Measurements from ENCODE around the gene SLC39A11.

The SLC39A11 gene

GRCh38 chr17:72660274-72661115, 432.0 kb downstream of the SLC39A11 start:
- no peaks in the 10 kb centered on the region for H3K27me3 ChIP-seq (ENCODE audit: control insufficient read depth, insufficient read depth, low read length)
- H3K9ac ChIP-seq (ENCODE audit: low read length): no peak overlapping the region
- no peaks in the 10 kb centered on the region for H3K4me1 ChIP-seq (ENCODE audit: control insufficient read depth, insufficient read depth, low read length)
- H3K4me3 ChIP-seq (ENCODE audit: low read length): no peak overlapping the region
- H3K36me3 ChIP-seq (ENCODE audit: control insufficient read depth, insufficient read depth, low read length): no peaks in the 10 kb centered on the region
- no peak overlapping the region for H3K27ac ChIP-seq (ENCODE audit: low read depth, low read length)

- Histone ChIP-seq H3K9ac (ENCODE audit: low read length) (no peak overlapping the region), H3K4me1 (ENCODE audit: control insufficient read depth, insufficient read depth, low read length) (no peaks in the 10 kb centered on the region), H3K27me3 (ENCODE audit: control insufficient read depth, insufficient read depth, low read length) (no peaks in the 10 kb centered on the region), H3K36me3 (ENCODE audit: control insufficient read depth, insufficient read depth, low read length) (no peaks in the 10 kb centered on the region), H3K27ac (ENCODE audit: low read depth, low read length) (no peak overlapping the region), H3K4me3 (ENCODE audit: low read length) (no peak overlapping the region)
Observed at GRCh38 chr17:72659811-72660210, 432.7 kb downstream of the SLC39A11 start.

GRCh38 chr17:72658675-72659074, 433.8 kb downstream of the SLC39A11 start:
- Histone ChIP-seq H3K27me3 (ENCODE audit: control insufficient read depth, insufficient read depth, low read length) (no peaks in the 10 kb centered on the region), H3K36me3 (ENCODE audit: control insufficient read depth, insufficient read depth, low read length) (no peaks in the 10 kb centered on the region), H3K4me1 (ENCODE audit: control insufficient read depth, insufficient read depth, low read length) (no peaks in the 10 kb centered on the region), H3K9ac (ENCODE audit: low read length) (no peak overlapping the region), H3K27ac (ENCODE audit: low read depth, low read length) (no peak overlapping the region), H3K4me3 (ENCODE audit: low read length) (no peak overlapping the region)

- Histone ChIP-seq H3K27ac (ENCODE audit: low read depth, low read length) (no peak overlapping the region), H3K36me3 (ENCODE audit: control insufficient read depth, insufficient read depth, low read length) (no peaks in the 10 kb centered on the region), H3K4me3 (ENCODE audit: low read length) (no peak overlapping the region), H3K27me3 (ENCODE audit: control insufficient read depth, insufficient read depth, low read length) (no peaks in the 10 kb centered on the region), H3K4me1 (ENCODE audit: control insufficient read depth, insufficient read depth, low read length) (no peaks in the 10 kb centered on the region), H3K9ac (ENCODE audit: low read length) (no peak overlapping the region)
Observed at GRCh38 chr17:72657467-72658317, 434.8 kb downstream of the SLC39A11 start.

GRCh38 chr17:72656130-72656763, 436.2 kb downstream of the SLC39A11 start:
- Histone ChIP-seq H3K4me3 (ENCODE audit: low read length) (no peak overlapping the region), H3K36me3 (ENCODE audit: control insufficient read depth, insufficient read depth, low read length) (no peaks in the 10 kb centered on the region), H3K9ac (ENCODE audit: low read length) (no peak overlapping the region), H3K27me3 (ENCODE audit: control insufficient read depth, insufficient read depth, low read length) (no peaks in the 10 kb centered on the region), H3K4me1 (ENCODE audit: control insufficient read depth, insufficient read depth, low read length) (no peaks in the 10 kb centered on the region), H3K27ac (ENCODE audit: low read depth, low read length) (no peak overlapping the region)

GRCh38 chr17:72654706-72655105, 437.8 kb downstream of the SLC39A11 start:
- Histone ChIP-seq H3K4me3 (ENCODE audit: low read length) (no peak overlapping the region), H3K27me3 (ENCODE audit: control insufficient read depth, insufficient read depth, low read length) (no peaks in the 10 kb centered on the region), H3K27ac (ENCODE audit: low read depth, low read length) (no peak overlapping the region), H3K4me1 (ENCODE audit: control insufficient read depth, insufficient read depth, low read length) (no peaks in the 10 kb centered on the region), H3K36me3 (ENCODE audit: control insufficient read depth, insufficient read depth, low read length) (no peaks in the 10 kb centered on the region), H3K9ac (ENCODE audit: low read length) (no peak overlapping the region)

- no peak overlapping the region for H3K4me3 ChIP-seq (ENCODE audit: low read length)
- H3K9ac ChIP-seq (ENCODE audit: low read length): no peak overlapping the region
- no peaks in the 10 kb centered on the region for H3K36me3 ChIP-seq (ENCODE audit: control insufficient read depth, insufficient read depth, low read length)
- no peak overlapping the region for H3K27ac ChIP-seq (ENCODE audit: low read depth, low read length)
- H3K27me3 ChIP-seq (ENCODE audit: control insufficient read depth, insufficient read depth, low read length): no peaks in the 10 kb centered on the region
- no peaks in the 10 kb centered on the region for H3K4me1 ChIP-seq (ENCODE audit: control insufficient read depth, insufficient read depth, low read length)
Observed at GRCh38 chr17:72651988-72652387, 440.5 kb downstream of the SLC39A11 start.

GRCh38 chr17:72648702-72649101, 443.8 kb downstream of the SLC39A11 start:
- Histone ChIP-seq H3K36me3 (ENCODE audit: control insufficient read depth, insufficient read depth, low read length) (no peaks in the 10 kb centered on the region), H3K4me3 (ENCODE audit: low read length) (no peak overlapping the region), H3K27ac (ENCODE audit: low read depth, low read length) (no peak overlapping the region), H3K9ac (ENCODE audit: low read length) (no peak overlapping the region), H3K27me3 (ENCODE audit: control insufficient read depth, insufficient read depth, low read length) (no peaks in the 10 kb centered on the region), H3K4me1 (ENCODE audit: control insufficient read depth, insufficient read depth, low read length) (no peaks in the 10 kb centered on the region)

- no peaks in the 10 kb centered on the region for H3K27me3 ChIP-seq (ENCODE audit: control insufficient read depth, insufficient read depth, low read length)
- no peak overlapping the region for H3K4me3 ChIP-seq (ENCODE audit: low read length)
- H3K4me1 ChIP-seq (ENCODE audit: control insufficient read depth, insufficient read depth, low read length): no peaks in the 10 kb centered on the region
- H3K36me3 ChIP-seq (ENCODE audit: control insufficient read depth, insufficient read depth, low read length): no peaks in the 10 kb centered on the region
- H3K9ac ChIP-seq (ENCODE audit: low read length): no peak overlapping the region
- H3K27ac ChIP-seq (ENCODE audit: low read depth, low read length): no peak overlapping the region
Observed at GRCh38 chr17:72646176-72646575, 446.3 kb downstream of the SLC39A11 start.

- Histone ChIP-seq H3K4me1 (ENCODE audit: control insufficient read depth, insufficient read depth, low read length) (no peaks in the 10 kb centered on the region), H3K9ac (ENCODE audit: low read length) (no peak overlapping the region), H3K36me3 (ENCODE audit: control insufficient read depth, insufficient read depth, low read length) (no peaks in the 10 kb centered on the region), H3K27ac (ENCODE audit: low read depth, low read length) (no peak overlapping the region), H3K27me3 (ENCODE audit: control insufficient read depth, insufficient read depth, low read length) (no peaks in the 10 kb centered on the region), H3K4me3 (ENCODE audit: low read length) (no peak overlapping the region)
Observed at GRCh38 chr17:72644492-72644891, 448.0 kb downstream of the SLC39A11 start.

- Histone ChIP-seq H3K27ac (ENCODE audit: low read depth, low read length) (no peak overlapping the region), H3K36me3 (ENCODE audit: control insufficient read depth, insufficient read depth, low read length) (no peaks in the 10 kb centered on the region), H3K4me3 (ENCODE audit: low read length) (no peak overlapping the region), H3K27me3 (ENCODE audit: control insufficient read depth, insufficient read depth, low read length) (no peaks in the 10 kb centered on the region), H3K9ac (ENCODE audit: low read length) (no peak overlapping the region), H3K4me1 (ENCODE audit: control insufficient read depth, insufficient read depth, low read length) (no peaks in the 10 kb centered on the region)
Observed at GRCh38 chr17:72643575-72644216, 448.8 kb downstream of the SLC39A11 start.

GRCh38 chr17:72642720-72643119, 449.8 kb downstream of the SLC39A11 start:
- Histone ChIP-seq H3K4me1 (ENCODE audit: control insufficient read depth, insufficient read depth, low read length) (no peaks in the 10 kb centered on the region), H3K9ac (ENCODE audit: low read length) (no peak overlapping the region), H3K27ac (ENCODE audit: low read depth, low read length) (no peak overlapping the region), H3K4me3 (ENCODE audit: low read length) (no peak overlapping the region), H3K36me3 (ENCODE audit: control insufficient read depth, insufficient read depth, low read length) (no peaks in the 10 kb centered on the region), H3K27me3 (ENCODE audit: control insufficient read depth, insufficient read depth, low read length) (no peaks in the 10 kb centered on the region)

Measured in rectal smooth muscle tissue (tissue), 1 donor.